ENCODE data around the gene RLN2. TPM values are rescaled to one million over a fixed set of nuclear protein-coding genes. Genes with fewer than 3 reads are reported as not detected.
"Not testable (repeated sequence)": the region's sequence is repeated elsewhere in the genome, so short reads cannot be mapped to it uniquely, and the experiment has no call there.

The RLN2 gene, protein sequence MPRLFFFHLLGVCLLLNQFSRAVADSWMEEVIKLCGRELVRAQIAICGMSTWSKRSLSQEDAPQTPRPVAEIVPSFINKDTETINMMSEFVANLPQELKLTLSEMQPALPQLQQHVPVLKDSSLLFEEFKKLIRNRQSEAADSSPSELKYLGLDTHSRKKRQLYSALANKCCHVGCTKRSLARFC
- under 1 TPM in 1 of 2 donors, not detected in 1; 0.49 TPM for total RNA-seq
- under 1 TPM; 0.83 to 0.98 TPM for polyA plus RNA-seq
- long read RNA-seq, donor 1: 0 reads
- long read RNA-seq, donor 2: 0 reads
- long read RNA-seq, donor 3: 0 reads
- long read RNA-seq, donor 4: 0 reads
- long read RNA-seq, donor 5: 0 reads

GRCh38 chr9:5303840-5304795 is at the start of gene RLN2:
Gene RLN2 (minus strand): TSS chr9:5304716. CDS start chr9:5304580, 136 bp downstream.
- H3K9ac ChIP-seq (ENCODE audit: insufficient read depth in 1 of 2, low read length in 2 of 2); H3K27me3 ChIP-seq (ENCODE audit: control insufficient read depth in 3 of 3, insufficient read depth in 3 of 3, low read length in 2 of 3); H3K9me3 ChIP-seq (ENCODE audit: control insufficient read depth in 4 of 4, insufficient read depth in 3 of 4, low read length in 3 of 4); H3K4me3 ChIP-seq; H3K36me3 ChIP-seq (ENCODE audit: control insufficient read depth in 4 of 4, insufficient read depth in 4 of 4, low read length in 4 of 4); H3K4me1 ChIP-seq (ENCODE audit: control insufficient read depth in 5 of 5, insufficient read depth in 5 of 5, low read length in 5 of 5); H3K27ac ChIP-seq (ENCODE audit: low read depth in 1 of 2, low read length in 1 of 2): not testable (repeated sequence)
- ATAC-seq (ENCODE audit: insufficient read depth, low FRiP score) (peak; percentile 99), DNase-seq (peak in 1 of 3 donors; percentile 2)
- WGBS, 2 donors: 34 to 40% methylated on average over 15 of the region's 50 CpGs

DNA sequence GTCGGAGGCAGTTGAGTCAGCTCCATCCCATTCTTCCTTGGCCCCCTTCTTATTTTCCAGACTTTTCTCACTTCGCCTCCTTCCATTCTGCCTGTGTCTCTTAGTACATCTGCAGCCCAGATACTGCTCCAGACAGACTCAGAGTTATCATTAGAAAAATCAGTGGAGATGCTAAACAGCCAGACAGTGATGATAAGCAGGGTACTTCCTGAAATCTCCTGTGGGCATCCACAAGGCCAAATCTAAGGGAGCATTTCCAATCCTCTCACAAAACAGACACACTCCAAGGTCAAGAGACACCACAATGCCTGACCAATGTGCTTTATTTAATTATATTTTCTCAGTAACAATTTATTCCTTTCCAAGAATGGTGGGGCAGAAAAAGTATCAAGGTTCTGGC is 49.7 kb upstream of the RLN2 start:
- no peak overlapping the region for H3K4me3 ChIP-seq
- no peak overlapping the region for H3K27ac ChIP-seq (ENCODE audit: low read depth in 1 of 2, low read length in 1 of 2)
- H3K9ac ChIP-seq (ENCODE audit: insufficient read depth in 1 of 2, low read length in 2 of 2): no peak overlapping the region
- 95 to 100% methylated on average over 2 of the region's 2 CpGs for WGBS, 2 donors
- H3K36me3 ChIP-seq (ENCODE audit: control insufficient read depth in 4 of 4, insufficient read depth in 4 of 4, low read length in 4 of 4): peaks cover 0 to 4% (median 0%) of the 10 kb centered on the region in 4 donors
- ATAC-seq (ENCODE audit: insufficient read depth, low FRiP score) (no peak), DNase-seq (no peak)
- no peaks in the 10 kb centered on the region for H3K9me3 ChIP-seq (ENCODE audit: control insufficient read depth in 4 of 4, insufficient read depth in 3 of 4, low read length in 3 of 4)
- no peak for TF ChIP-seq CTCF (IDR thresholded peaks at IDR 0.05; ENCODE audit: control extremely low read depth, extremely low read depth)
- no peaks in the 10 kb centered on the region for H3K4me1 ChIP-seq (ENCODE audit: control insufficient read depth in 5 of 5, insufficient read depth in 5 of 5, low read length in 5 of 5)
- H3K27me3 ChIP-seq (ENCODE audit: control insufficient read depth in 3 of 3, insufficient read depth in 3 of 3, low read length in 2 of 3): no peaks in the 10 kb centered on the region

DNA sequence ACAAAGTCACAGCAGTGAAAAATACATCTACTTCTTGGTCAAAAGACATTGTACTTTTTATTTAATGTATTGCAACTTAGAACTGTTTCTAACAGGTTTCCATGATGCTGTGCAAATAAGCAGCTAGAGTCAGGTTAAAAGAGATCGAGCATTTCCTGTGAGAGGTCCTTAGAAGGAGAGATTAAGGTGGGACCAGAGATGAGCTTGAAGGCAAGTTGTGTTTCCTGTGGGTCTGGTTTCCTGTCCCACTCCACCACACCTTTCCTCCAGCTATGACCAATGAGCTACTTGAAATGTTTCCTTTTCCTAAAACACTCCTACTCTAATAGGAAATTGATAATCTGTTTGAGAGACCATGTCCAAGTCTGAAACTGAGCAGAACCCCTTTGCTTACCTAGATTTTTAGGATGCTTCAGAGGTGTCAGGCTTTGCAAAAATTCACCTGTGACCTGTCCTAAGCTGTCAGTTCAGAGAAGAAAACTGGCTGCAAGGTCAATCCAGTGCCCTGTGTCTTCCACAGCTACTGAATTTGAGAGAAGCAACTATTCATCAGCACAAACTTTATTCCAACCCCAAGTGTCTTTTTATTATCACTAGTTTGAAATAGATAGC is 48.2 kb upstream of the RLN2 start:
- no peaks in the 10 kb centered on the region for H3K9me3 ChIP-seq (ENCODE audit: control insufficient read depth in 4 of 4, insufficient read depth in 3 of 4, low read length in 3 of 4)
- no peak overlapping the region for H3K27ac ChIP-seq (ENCODE audit: low read depth in 1 of 2, low read length in 1 of 2)
- H3K27me3 ChIP-seq (ENCODE audit: control insufficient read depth in 3 of 3, insufficient read depth in 3 of 3, low read length in 2 of 3): no peaks in the 10 kb centered on the region
- WGBS, 2 donors: 54 to 71% methylated on average over 1 of the region's 1 CpG
- H3K4me3 ChIP-seq: no peak overlapping the region
- ATAC-seq (ENCODE audit: insufficient read depth, low FRiP score) (no peak), DNase-seq (no peak)
- no peak overlapping the region for H3K9ac ChIP-seq (ENCODE audit: insufficient read depth in 1 of 2, low read length in 2 of 2)
- TF ChIP-seq CTCF (IDR thresholded peaks at IDR 0.05; ENCODE audit: control extremely low read depth, extremely low read depth): no peak
- H3K4me1 ChIP-seq (ENCODE audit: control insufficient read depth in 5 of 5, insufficient read depth in 5 of 5, low read length in 5 of 5): no peaks in the 10 kb centered on the region
- H3K36me3 ChIP-seq (ENCODE audit: control insufficient read depth in 4 of 4, insufficient read depth in 4 of 4, low read length in 4 of 4): peaks cover 0 to 4% (median 0%) of the 10 kb centered on the region in 4 donors

DNA sequence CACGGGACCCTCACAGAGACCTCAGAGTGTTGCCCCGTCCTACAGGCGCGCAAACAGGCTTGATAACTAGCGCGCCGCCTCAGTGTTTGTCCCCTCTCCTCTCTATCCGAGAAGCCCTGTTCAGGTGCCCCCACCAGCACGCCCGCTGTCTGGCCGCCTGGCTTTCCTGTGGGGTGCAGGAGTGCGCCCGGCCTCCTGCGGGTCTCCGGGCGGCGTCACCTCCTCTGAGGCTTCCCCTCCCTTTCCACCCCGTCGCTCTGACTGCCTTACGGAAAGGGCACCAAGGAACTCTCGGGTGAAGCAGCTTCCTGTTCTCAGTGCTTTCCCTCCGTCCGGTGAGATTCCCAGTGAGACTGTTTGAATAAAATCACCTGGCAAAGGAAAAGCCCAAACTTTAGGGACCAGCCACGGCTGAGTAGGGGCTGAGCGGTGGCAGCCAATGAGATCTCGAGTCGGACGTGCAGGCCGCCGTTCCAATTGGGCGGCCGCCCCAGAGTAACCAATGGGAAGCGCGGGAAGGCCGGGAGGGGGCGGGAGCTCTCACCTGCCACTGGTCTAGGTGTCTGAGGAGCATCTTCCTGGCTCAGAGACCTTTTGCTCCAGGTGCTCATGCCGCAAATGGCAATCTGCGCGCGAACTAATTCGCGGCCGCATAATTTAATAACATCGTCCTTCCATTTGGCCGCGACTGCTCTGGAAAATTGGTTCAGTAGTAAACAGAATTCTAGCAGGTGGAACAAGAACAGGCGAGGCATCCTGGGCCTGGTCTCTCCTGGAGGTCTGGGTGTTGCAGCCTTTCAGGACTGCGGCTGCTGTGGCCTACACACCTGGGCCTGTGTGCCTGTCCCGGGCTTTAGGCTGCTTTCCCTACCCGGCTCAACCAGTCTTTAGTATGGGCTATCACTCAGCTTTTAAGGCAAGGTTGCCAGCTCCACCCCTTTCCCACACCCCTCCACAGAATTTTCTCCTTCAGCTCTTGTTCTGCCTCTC is 34.8 kb upstream of the RLN2 start, which contains the start of gene RLN1:
TSS of gene RLN1 (minus strand) at position 885 of the 990 bp plus-strand sequence. CDS start at position 755, 130 bp downstream.
- H3K27ac ChIP-seq (ENCODE audit: low read depth in 1 of 2, low read length in 1 of 2); H3K36me3 ChIP-seq (ENCODE audit: control insufficient read depth in 4 of 4, insufficient read depth in 4 of 4, low read length in 4 of 4); H3K27me3 ChIP-seq (ENCODE audit: control insufficient read depth in 3 of 3, insufficient read depth in 3 of 3, low read length in 2 of 3); H3K9ac ChIP-seq (ENCODE audit: insufficient read depth in 1 of 2, low read length in 2 of 2); H3K9me3 ChIP-seq (ENCODE audit: control insufficient read depth in 4 of 4, insufficient read depth in 3 of 4, low read length in 3 of 4); H3K4me1 ChIP-seq (ENCODE audit: control insufficient read depth in 5 of 5, insufficient read depth in 5 of 5, low read length in 5 of 5); H3K4me3 ChIP-seq: not testable (repeated sequence)
- ATAC-seq (ENCODE audit: insufficient read depth, low FRiP score) (peak; percentile 97), DNase-seq (peak in 1 of 3 donors; percentile 1)
- WGBS, 2 donors: 29 to 34% methylated on average over 12 to 14 of the region's 50 CpGs
